OCI-LY3 (cell line): ENCODE measurements around the gene MBLAC2.

ENCODE experiments used
- CTCF ChIP-seq: fragments of 200-600, 300-600 bp; sonication (generic); IDR thresholded peaks from 2 replicates; pipeline ENCODE4 v1.5.1; 2014; ENCODE audit warnings: antibody characterized with exemption, low read length, low read depth
- EZH2phosphoT487 ChIP-seq: fragments of 200-600 bp; shearing (Covaris generic); IDR thresholded peaks from 2 replicates; pipeline ENCODE4 v1.6.1; 2018; ENCODE audit warnings: antibody characterized with exemption, mixed run types, low read depth

- TF ChIP-seq CTCF: peak; percentile 68
- no peak for TF ChIP-seq EZH2phosphoT487
Observed at GRCh38 chr5:90434116-90434714, 40.4 kb downstream of the MBLAC2 start.
